Measurements from ENCODE around the gene VRK3. TPM values are rescaled to one million over a fixed set of nuclear protein-coding genes. Genes with fewer than 3 reads are reported as not detected.
"Not testable (repeated sequence)": the region's sequence is repeated elsewhere in the genome, so short reads cannot be mapped to it uniquely, and the experiment has no call there.

Gene VRK3, protein sequence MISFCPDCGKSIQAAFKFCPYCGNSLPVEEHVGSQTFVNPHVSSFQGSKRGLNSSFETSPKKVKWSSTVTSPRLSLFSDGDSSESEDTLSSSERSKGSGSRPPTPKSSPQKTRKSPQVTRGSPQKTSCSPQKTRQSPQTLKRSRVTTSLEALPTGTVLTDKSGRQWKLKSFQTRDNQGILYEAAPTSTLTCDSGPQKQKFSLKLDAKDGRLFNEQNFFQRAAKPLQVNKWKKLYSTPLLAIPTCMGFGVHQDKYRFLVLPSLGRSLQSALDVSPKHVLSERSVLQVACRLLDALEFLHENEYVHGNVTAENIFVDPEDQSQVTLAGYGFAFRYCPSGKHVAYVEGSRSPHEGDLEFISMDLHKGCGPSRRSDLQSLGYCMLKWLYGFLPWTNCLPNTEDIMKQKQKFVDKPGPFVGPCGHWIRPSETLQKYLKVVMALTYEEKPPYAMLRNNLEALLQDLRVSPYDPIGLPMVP
- 20.3 and 28.5 TPM in 2 replicates for total RNA-seq

DNA sequence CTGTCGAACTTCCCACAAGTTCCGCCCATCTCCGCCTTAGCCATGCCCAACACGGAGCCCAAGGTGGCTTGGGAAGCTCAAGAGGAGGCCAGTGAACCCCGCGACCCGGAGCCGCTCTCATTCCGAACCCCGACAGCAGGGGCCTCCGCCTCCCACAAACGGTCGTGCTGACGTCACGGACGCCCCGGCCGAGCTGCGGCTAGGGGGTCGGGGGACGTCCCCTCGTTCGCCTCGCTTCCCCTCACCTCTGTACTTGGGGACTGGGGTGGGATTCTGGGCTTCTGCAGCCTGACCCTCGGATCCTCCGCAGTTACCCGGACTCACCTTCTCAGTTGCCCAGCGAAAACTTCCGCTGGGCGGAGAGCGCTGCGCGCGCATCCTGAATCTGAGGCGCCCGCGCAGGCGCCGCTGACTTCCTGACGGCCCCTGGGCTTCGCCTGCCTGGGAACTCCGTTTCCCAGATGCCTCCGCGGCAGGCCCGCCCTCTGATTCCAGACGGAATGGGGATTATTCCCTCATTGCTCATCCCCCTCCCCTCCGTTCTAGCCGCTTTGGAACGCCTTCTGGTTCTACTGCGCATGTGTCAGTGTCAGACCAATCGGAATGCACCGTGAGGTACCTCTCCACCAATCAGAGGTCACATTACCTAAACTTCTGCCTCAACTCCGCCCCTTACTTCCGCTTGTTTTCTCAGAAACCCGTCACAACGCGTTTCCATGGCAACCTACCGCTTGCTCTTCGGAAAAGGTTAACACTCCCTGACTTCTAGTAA lies at the start of gene VRK3:
Gene VRK3, minus strand, starts transcription at position 351 of the 772 bp plus-strand sequence. CDS start 9,210 bp downstream, outside the sequence.
- peak within 1 kb of the TSS; percentile 99 for H3K4me3 ChIP-seq (ENCODE audit: low read depth, low read length)
- TF ChIP-seq, protein P1, sequence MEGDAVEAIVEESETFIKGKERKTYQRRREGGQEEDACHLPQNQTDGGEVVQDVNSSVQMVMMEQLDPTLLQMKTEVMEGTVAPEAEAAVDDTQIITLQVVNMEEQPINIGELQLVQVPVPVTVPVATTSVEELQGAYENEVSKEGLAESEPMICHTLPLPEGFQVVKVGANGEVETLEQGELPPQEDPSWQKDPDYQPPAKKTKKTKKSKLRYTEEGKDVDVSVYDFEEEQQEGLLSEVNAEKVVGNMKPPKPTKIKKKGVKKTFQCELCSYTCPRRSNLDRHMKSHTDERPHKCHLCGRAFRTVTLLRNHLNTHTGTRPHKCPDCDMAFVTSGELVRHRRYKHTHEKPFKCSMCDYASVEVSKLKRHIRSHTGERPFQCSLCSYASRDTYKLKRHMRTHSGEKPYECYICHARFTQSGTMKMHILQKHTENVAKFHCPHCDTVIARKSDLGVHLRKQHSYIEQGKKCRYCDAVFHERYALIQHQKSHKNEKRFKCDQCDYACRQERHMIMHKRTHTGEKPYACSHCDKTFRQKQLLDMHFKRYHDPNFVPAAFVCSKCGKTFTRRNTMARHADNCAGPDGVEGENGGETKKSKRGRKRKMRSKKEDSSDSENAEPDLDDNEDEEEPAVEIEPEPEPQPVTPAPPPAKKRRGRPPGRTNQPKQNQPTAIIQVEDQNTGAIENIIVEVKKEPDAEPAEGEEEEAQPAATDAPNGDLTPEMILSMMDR (IDR thresholded peaks at IDR 0.05; ENCODE audit: insufficient read depth, low read depth, low read length), result no peak
- DNase-seq (ENCODE audit: low read depth), result peak; percentile 100

DNA sequence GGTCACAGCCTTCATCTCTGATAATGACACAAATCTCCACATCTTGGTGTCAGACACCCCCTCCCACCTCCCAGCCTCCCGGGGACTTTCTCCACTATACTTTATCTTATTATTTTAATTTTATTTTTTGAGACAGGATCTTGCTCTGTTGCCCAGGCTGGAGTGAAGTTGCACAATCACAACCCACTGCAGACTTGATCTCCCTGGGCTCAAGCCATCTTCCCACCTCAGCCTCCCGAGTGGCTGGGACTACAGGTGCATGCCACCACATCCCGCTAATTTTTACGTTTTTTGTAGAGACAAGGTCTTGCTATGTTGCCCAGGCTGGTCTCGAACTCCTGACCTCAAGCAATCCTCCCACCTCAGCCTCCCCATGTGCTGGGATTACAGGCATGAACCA lies 43.2 kb upstream of the VRK3 start:
- DNase-seq (ENCODE audit: low read depth); H3K4me3 ChIP-seq (ENCODE audit: low read depth, low read length): not testable (repeated sequence)

DNA sequence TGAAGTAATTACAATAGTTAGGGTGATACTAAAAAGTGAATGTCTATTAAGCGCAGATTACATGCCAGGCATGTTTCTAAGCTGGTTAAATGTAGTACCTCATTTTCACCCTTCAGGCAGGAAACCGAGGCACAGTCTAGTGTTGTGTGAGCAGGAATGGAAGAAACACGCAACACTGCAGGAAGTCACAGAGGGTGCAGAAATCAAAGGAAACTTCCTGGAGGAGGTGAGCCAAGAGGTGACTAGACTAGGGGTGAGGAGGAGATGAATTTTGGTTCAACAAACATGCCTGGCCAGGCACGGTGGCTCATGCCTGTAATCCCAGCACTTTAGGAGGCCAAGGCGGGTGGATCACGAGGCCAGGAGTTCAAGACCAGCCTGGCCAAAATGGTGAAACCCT lies 42.4 kb upstream of the VRK3 start:
- TF ChIP-seq, protein P1 (IDR thresholded peaks at IDR 0.05; ENCODE audit: insufficient read depth, low read depth, low read length), result no peak
- no peak overlapping the region for H3K4me3 ChIP-seq (ENCODE audit: low read depth, low read length)
- DNase-seq (ENCODE audit: low read depth), result no peak

DNA sequence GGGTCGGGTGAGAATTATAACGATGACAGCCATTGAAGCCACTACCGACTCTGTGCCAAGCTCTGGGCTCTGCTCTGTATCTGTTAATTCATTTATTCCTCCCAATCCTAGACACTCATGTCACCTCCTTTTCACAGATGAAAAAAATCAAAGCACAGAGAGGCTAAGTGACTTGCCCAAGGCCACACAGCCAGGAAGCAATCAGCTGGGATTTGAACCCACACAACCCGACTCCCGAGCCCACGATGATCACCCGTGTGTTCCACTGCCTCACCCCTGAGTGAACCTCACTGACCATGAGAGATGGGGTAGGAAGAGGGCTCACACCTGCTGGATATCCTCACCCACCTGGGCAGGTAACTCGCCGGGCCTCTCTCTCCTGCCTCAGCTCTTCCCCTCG lies 40.8 kb upstream of the VRK3 start:
- DNase-seq (ENCODE audit: low read depth), result no peak
- H3K4me3 ChIP-seq (ENCODE audit: low read depth, low read length), result no peak overlapping the region
- TF ChIP-seq, protein P1 (IDR thresholded peaks at IDR 0.05; ENCODE audit: insufficient read depth, low read depth, low read length), result no peak

DNA sequence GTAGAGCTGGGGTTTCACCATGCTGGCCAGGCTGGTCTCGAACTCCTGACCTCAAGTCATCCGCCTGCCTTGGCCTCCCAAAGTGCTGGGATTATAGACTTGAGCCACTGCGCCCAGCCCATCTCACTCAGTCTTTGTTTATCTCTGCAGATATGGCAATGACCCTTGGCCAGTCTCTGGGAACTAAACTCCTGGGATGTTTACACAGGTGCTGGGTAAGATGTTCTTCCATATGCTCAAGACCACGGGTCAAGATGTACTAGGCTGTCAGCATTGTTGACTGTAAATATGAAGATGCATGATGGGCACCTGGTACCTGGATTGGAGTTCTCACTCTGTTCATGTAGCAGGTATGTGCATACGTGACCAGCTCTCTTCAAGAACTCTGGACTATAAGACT lies 36.5 kb upstream of the VRK3 start:
- TF ChIP-seq, protein P1 (IDR thresholded peaks at IDR 0.05; ENCODE audit: insufficient read depth, low read depth, low read length), result no peak
- DNase-seq (ENCODE audit: low read depth), result no peak
- H3K4me3 ChIP-seq (ENCODE audit: low read depth, low read length), result no peak overlapping the region

DNA sequence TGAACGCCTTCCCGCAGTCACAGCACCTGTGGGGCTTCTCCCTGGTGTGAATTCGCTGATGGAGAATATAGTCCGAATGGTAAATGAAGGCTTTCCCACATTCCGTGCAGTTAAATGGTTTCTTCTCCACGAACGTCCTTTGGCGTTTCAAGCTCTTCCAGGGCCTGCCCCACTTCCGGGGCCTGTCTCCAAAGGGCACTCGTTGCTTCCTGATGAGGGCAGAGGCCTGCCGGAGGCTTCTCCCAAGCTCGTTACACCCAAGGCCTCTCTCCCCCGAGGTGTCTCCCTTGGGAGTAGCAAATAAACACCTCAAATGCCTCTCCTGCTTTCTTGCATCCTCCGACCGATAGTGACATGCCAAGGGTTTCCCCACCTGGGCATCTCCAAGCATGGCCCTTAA lies 34.9 kb upstream of the VRK3 start:
- no peak overlapping the region for H3K4me3 ChIP-seq (ENCODE audit: low read depth, low read length)

More for the DNA sequence above, 34.9 kb upstream of the VRK3 start:
- no peak for DNase-seq (ENCODE audit: low read depth)
- TF ChIP-seq, protein P1 (IDR thresholded peaks at IDR 0.05; ENCODE audit: insufficient read depth, low read depth, low read length), result no peak
